Upper lobe of left lung (tissue), 4 donors: ENCODE results near the gene CENATAC.

ENCODE experiments used
- POLR2AphosphoS5 ChIP-seq, 2 donors: sonication (generic); formaldehyde crosslinking; IDR thresholded peaks; one replicate each; pipeline ENCODE4 v1.5.1; 2017; ENCODE audit warnings: antibody characterized with exemption in 2 of 2
- TF ChIP-seq, protein P1 (sequence below), 6 experiments: fragments of 450-650 bp in 4 of 6; fragments of 200-600 bp in 2 of 6; sonication (generic) in 2 of 6; IDR thresholded peaks; one replicate each; pipeline ENCODE4 v1.5.1; 2016 to 2019; ENCODE audit warnings: antibody characterized with exemption in 6 of 6

DNA sequence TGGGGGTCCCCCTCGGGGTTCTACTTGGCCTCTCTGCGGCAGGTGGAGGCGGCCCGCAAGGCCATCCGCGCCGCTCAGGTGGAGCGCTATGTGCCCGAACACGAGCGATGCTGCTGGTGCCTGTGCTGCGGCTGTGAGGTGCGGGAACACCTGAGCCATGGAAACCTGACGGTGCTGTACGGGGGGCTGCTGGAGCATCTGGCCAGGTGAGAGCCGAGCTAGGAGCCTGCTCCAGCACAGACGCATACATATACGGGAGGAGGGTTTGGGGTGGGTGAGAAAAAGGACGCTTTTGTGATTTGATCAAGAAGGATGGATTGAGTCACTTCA lies 415 bp downstream of the CENATAC start:
- TF ChIP-seq, protein P1, sequence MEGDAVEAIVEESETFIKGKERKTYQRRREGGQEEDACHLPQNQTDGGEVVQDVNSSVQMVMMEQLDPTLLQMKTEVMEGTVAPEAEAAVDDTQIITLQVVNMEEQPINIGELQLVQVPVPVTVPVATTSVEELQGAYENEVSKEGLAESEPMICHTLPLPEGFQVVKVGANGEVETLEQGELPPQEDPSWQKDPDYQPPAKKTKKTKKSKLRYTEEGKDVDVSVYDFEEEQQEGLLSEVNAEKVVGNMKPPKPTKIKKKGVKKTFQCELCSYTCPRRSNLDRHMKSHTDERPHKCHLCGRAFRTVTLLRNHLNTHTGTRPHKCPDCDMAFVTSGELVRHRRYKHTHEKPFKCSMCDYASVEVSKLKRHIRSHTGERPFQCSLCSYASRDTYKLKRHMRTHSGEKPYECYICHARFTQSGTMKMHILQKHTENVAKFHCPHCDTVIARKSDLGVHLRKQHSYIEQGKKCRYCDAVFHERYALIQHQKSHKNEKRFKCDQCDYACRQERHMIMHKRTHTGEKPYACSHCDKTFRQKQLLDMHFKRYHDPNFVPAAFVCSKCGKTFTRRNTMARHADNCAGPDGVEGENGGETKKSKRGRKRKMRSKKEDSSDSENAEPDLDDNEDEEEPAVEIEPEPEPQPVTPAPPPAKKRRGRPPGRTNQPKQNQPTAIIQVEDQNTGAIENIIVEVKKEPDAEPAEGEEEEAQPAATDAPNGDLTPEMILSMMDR (IDR thresholded peaks at IDR 0.05): no peak
- TF ChIP-seq POLR2AphosphoS5 (IDR thresholded peaks at IDR 0.05): no peak
